GM12865 (cell line): Measurements from ENCODE around the gene MON2.

ENCODE experiments used
- DNase-seq: peaks from one replicate; pipeline ENCODE4 v3.0.0; 2010; ENCODE audit warnings: low read depth
- H3K4me3 ChIP-seq: 2 replicates; pipeline ENCODE4 v1.5.1; 2011; ENCODE audit warnings: mild to moderate bottlenecking, low read depth, low read length, control low read depth
- TF ChIP-seq, protein P1 (sequence below): IDR thresholded peaks from 2 replicates; pipeline ENCODE4 v1.5.1; 2011; ENCODE audit warnings: low read length, control low read depth, low read depth, inconsistent platforms; ENCODE audit not compliant: insufficient read depth; ENCODE audit errors: missing control alignments

MON2 gene

DNA sequence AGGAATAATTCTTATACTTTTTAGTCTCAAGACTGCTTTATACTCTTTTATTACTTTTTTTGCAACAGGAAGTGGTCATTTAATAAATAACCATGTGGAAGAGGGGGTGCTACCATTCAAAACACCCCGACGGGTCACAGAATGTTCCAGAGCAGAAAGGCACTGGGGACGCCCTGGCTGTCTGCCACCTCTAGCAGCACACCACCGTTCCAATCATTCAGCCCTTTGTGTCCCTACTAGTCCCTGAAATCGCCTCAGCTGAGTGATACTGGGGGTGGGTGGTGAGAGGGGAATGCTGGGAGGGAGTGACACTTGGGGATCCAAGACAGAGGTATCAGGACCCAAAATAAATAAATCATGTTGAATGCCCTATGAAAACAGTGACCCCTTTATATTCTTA lies 52.4 kb downstream of the MON2 start:
- TF ChIP-seq, protein P1, sequence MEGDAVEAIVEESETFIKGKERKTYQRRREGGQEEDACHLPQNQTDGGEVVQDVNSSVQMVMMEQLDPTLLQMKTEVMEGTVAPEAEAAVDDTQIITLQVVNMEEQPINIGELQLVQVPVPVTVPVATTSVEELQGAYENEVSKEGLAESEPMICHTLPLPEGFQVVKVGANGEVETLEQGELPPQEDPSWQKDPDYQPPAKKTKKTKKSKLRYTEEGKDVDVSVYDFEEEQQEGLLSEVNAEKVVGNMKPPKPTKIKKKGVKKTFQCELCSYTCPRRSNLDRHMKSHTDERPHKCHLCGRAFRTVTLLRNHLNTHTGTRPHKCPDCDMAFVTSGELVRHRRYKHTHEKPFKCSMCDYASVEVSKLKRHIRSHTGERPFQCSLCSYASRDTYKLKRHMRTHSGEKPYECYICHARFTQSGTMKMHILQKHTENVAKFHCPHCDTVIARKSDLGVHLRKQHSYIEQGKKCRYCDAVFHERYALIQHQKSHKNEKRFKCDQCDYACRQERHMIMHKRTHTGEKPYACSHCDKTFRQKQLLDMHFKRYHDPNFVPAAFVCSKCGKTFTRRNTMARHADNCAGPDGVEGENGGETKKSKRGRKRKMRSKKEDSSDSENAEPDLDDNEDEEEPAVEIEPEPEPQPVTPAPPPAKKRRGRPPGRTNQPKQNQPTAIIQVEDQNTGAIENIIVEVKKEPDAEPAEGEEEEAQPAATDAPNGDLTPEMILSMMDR, result no peak
- H3K4me3 ChIP-seq, result no peak overlapping the region
- no peak for DNase-seq

DNA sequence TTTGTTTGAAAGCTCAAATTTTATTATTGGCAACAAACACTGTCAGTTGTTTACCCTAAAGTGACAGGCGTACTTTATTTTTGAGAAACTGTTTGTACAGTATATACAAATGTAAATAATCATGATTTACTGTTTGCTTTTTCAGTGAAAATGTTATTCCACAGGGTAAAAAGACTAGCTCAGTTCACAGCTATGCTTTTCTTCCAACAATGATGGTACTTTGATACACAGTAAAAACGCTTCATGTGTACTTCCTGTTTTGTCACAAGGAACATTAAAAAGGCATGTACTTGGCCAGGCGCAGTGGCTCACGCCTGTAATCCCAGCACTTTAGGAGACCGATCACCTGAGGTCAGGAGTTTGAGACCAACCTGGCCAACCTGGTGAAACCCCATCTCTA lies 53.7 kb downstream of the MON2 start:
- DNase-seq, result no peak
- TF ChIP-seq, protein P1, result no peak
- H3K4me3 ChIP-seq, result no peak overlapping the region

DNA sequence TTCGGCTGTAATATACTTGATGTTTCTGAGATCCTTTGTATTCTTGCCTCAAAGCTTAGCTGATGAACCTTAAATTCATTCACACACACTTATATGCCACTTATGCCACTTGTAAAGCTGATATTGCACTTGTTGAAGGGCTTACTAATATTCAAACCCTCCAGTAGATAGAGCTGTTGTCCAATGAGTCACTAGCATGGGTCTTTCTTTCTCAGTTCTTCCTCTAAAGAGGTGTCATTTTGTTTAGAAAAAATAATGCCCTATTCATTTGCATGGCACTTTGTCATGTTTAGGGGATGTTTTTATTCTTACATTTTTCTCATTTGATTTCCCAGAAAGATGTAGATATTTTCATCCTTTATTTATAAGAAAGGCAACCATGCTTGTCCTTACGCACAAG lies 56.4 kb downstream of the MON2 start:
- DNase-seq, result peak; percentile 5
- no peak overlapping the region for H3K4me3 ChIP-seq
- TF ChIP-seq, protein P1, result no peak

DNA sequence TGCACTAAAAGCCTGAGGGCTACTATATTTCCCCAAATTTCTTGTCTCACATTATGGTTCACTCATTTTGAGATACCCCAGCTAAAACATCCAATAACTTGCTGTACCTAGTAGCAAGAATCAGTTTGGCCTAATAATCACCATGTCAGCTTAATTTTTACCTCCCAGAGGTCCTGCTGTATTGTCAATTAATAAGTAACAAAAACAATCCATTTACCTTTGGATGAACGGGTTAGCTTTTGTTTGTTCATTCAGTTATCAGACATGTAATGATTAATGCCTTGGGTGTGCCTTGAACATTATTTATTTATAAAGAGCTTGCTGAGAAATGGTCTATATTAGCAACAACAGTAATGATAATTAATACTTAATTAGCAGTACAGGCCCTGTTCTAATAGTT lies 57.0 kb downstream of the MON2 start:
- TF ChIP-seq, protein P1, result no peak
- H3K4me3 ChIP-seq, result no peak overlapping the region
- DNase-seq, result no peak

DNA sequence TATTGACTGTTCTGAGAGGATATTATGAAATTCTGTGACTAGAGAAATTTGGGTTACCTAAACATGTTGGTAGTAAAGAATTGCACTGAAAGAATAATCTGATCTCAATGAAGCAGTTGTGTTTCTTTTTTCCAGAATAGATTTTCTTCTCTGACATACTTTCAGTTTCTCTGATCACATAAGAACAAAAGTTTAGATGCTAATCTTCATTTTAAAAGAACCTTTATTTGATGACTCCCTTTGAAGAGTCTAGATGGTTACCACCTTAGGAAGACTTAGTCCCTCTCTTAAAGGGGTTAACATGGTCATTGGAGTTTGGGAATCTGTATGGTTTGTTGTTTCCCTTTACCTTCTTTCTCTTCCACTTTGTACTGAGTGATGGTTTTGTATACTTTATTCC lies 58.6 kb downstream of the MON2 start:
- DNase-seq, result no peak
- TF ChIP-seq, protein P1, result no peak
- no peak overlapping the region for H3K4me3 ChIP-seq

DNA sequence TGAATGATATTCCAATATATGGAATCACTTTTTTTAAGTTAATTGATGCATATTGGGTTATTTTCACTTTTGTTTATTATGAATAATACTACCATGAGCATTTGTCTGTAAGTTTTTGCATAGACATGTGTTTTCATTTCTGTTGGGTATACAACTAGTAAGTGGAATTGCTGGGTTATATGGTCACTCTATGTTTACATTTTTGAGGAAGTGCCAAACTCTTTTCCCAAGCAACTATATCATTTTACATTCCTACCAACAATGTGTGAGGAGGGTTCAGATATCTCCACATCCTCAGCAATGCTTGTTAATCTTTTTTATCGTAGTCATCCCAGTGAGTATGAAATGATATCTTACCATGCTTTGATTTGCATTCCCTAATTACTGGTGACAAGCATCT lies 64.0 kb downstream of the MON2 start:
- no peak for DNase-seq
- H3K4me3 ChIP-seq, result no peak overlapping the region
- TF ChIP-seq, protein P1, result no peak

DNA sequence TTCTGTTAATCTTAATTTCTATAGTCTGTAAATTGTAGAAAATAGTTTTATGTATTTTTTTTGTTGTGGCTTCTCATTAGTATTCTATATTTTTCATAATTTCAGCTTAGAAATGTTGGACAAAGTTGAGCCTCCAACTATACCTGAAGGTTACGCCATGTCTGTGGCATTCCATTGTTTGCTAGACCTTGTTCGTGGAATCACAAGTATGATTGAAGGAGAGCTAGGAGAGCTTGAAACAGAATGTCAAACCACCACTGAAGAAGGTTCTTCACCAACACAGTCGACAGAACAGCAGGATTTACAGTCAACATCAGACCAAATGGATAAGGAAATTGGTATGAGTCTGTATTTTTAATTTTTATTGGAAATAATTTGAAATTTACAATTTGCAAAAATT lies 65.7 kb downstream of the MON2 start:
- H3K4me3 ChIP-seq, result no peak overlapping the region
- no peak for DNase-seq
- TF ChIP-seq, protein P1, result no peak
